H9 (cell line): Measurements from ENCODE around the gene METRNL. TPM values are rescaled to one million over a fixed set of nuclear protein-coding genes. Genes with fewer than 3 reads are reported as not detected.

Source experiments
- DNase-seq: peaks from one replicate; pipeline ENCODE4 v3.0.0-alpha.2; 2017
- H2AFZ ChIP-seq: one replicate; pipeline ENCODE4 v1.6.1; 2013; ENCODE audit warnings: mild to moderate bottlenecking, low read length, control low read depth, moderate library complexity
- H2AK5ac ChIP-seq: 2 replicates; pipeline ENCODE4 v1.6.1; 2013; ENCODE audit warnings: low read length, control low read depth, mixed read lengths; ENCODE audit not compliant: insufficient read length
- H2BK120ac ChIP-seq: one replicate; pipeline ENCODE4 v1.6.1; 2013; ENCODE audit warnings: low read depth, mild to moderate bottlenecking, low read length, control low read depth, inconsistent platforms; ENCODE audit not compliant: poor library complexity, severe bottlenecking
- H2BK12ac ChIP-seq: 2 replicates; pipeline ENCODE4 v1.6.1; 2013; ENCODE audit warnings: low read length, control low read depth, mixed read lengths, low read depth; ENCODE audit not compliant: insufficient read length
- H2BK15ac ChIP-seq: 2 replicates; pipeline ENCODE4 v1.6.1; 2013; ENCODE audit warnings: low read depth, low read length, control low read depth
- H2BK20ac ChIP-seq: one replicate; pipeline ENCODE4 v1.6.1; 2013; ENCODE audit warnings: low read depth, mild to moderate bottlenecking, low read length, control low read depth, inconsistent platforms; ENCODE audit not compliant: poor library complexity, severe bottlenecking
- H2BK5ac ChIP-seq: 2 replicates; pipeline ENCODE4 v1.6.1; 2013; ENCODE audit warnings: low read length, control low read depth, mixed read lengths; ENCODE audit not compliant: insufficient read length
- H3K14ac ChIP-seq: 2 replicates; pipeline ENCODE4 v1.6.1; 2013; ENCODE audit warnings: low read length, control low read depth; ENCODE audit not compliant: insufficient read depth
- H3K18ac ChIP-seq: 2 replicates; pipeline ENCODE4 v1.6.1; 2013; ENCODE audit warnings: low read depth, mild to moderate bottlenecking, mixed read lengths, low read length, control low read depth; ENCODE audit not compliant: insufficient read length
- H3K23ac ChIP-seq: 2 replicates; pipeline ENCODE4 v1.6.1; 2013; ENCODE audit warnings: low read length, control low read depth, mixed read lengths, low read depth; ENCODE audit not compliant: insufficient read length
- H3K23me2 ChIP-seq: 2 replicates; pipeline ENCODE4 v1.6.1; 2013; ENCODE audit warnings: low read depth, mild to moderate bottlenecking, mixed read lengths, low read length, control low read depth; ENCODE audit not compliant: insufficient read length, poor library complexity, severe bottlenecking
- H3K27ac ChIP-seq: 2 replicates; pipeline ENCODE4 v1.5.1; 2013; ENCODE audit warnings: low read length, control low read depth, mixed read lengths, low read depth; ENCODE audit not compliant: insufficient read length
- H3K27me3 ChIP-seq: 2 replicates; pipeline ENCODE4 v1.6.1; 2013; ENCODE audit warnings: low read length, control low read depth, inconsistent platforms; ENCODE audit not compliant: insufficient read depth
- H3K4ac ChIP-seq: 2 replicates; pipeline ENCODE4 v1.6.1; 2013; ENCODE audit warnings: low read depth, mild to moderate bottlenecking, control low read depth, inconsistent platforms, low read length, moderate library complexity
- H3K4me1 ChIP-seq: 2 replicates; pipeline ENCODE4 v1.6.1; 2013; ENCODE audit warnings: low read length, control low read depth, inconsistent platforms; ENCODE audit not compliant: insufficient read depth
- H3K4me2 ChIP-seq: 2 replicates; pipeline ENCODE4 v1.6.1; 2013; ENCODE audit warnings: low read length, control low read depth, mixed read lengths; ENCODE audit not compliant: insufficient read length, insufficient read depth
- H3K56ac ChIP-seq: 2 replicates; pipeline ENCODE4 v1.6.1; 2013; ENCODE audit warnings: low read depth, mild to moderate bottlenecking, mixed read lengths, low read length, control low read depth; ENCODE audit not compliant: insufficient read length
- H3K79me1 ChIP-seq: 2 replicates; pipeline ENCODE4 v1.6.1; 2013; ENCODE audit warnings: low read depth, mild to moderate bottlenecking, moderate library complexity, low read length, control low read depth, inconsistent platforms; ENCODE audit not compliant: insufficient read depth, poor library complexity, severe bottlenecking
- H3K79me2 ChIP-seq: 2 replicates; pipeline ENCODE4 v1.6.1; 2013; ENCODE audit warnings: low read length, control low read depth, inconsistent platforms; ENCODE audit not compliant: insufficient read depth
- H3K9ac ChIP-seq: 2 replicates; pipeline ENCODE4 v1.6.1; 2013; ENCODE audit warnings: low read length, control low read depth, mixed read lengths; ENCODE audit not compliant: insufficient read length; ENCODE audit errors: extremely low read depth
- H3K9me3 ChIP-seq: one replicate; pipeline ENCODE4 v1.6.1; 2013; ENCODE audit warnings: low read depth, low read length, inconsistent platforms; ENCODE audit not compliant: control insufficient read depth
- H3T11ph ChIP-seq: one replicate; pipeline ENCODE4 v1.6.1; 2013; ENCODE audit warnings: mild to moderate bottlenecking, low read length, control low read depth, inconsistent platforms
- H4K20me1 ChIP-seq: one replicate; pipeline ENCODE4 v1.6.1; 2013; ENCODE audit not compliant: control insufficient read depth, insufficient read length, insufficient read depth
- H4K5ac ChIP-seq: 2 replicates; pipeline ENCODE4 v1.6.1; 2013; ENCODE audit warnings: low read depth, mild to moderate bottlenecking, mixed read lengths, low read length, control low read depth; ENCODE audit not compliant: insufficient read length
- H4K8ac ChIP-seq: replicated peaks from 2 replicates; pipeline ENCODE4 v1.6.1; 2013; ENCODE audit warnings: low read length, control low read depth, mixed read lengths, low read depth; ENCODE audit not compliant: insufficient read length
- H4K91ac ChIP-seq: 2 replicates; pipeline ENCODE4 v1.6.1; 2013; ENCODE audit warnings: low read depth, mild to moderate bottlenecking, moderate library complexity, mixed read lengths, low read length, control low read depth; ENCODE audit not compliant: insufficient read length
- H3K27ac Mint-ChIP-seq, 3 experiments: 2 replicates in 2 of 3; 3 replicates in 1 of 3; pipeline ENCODE4 v1.8.0; 2020 to 2021; ENCODE audit warnings: mixed read lengths in 3 of 3, mild to moderate bottlenecking in 1 of 3, moderate library complexity in 1 of 3
- H3K27me3 Mint-ChIP-seq: 2 replicates; pipeline ENCODE4 v1.8.0; 2021; ENCODE audit warnings: low read depth, mild to moderate bottlenecking, moderate library complexity, mixed read lengths
- H3K36me3 Mint-ChIP-seq, 3 experiments: 2 replicates in 2 of 3; 3 replicates in 1 of 3; pipeline ENCODE4 v1.8.0; 2020 to 2021; ENCODE audit warnings: low read depth in 3 of 3, mixed read lengths in 3 of 3; ENCODE audit not compliant: insufficient read depth in 1 of 3
- H3K4me1 Mint-ChIP-seq, 2 experiments: 2 replicates each; pipeline ENCODE4 v1.8.0; 2020; ENCODE audit warnings: mixed read lengths in 2 of 2
- H3K4me3 Mint-ChIP-seq, 2 experiments: 2 replicates in 1 of 2; 3 replicates in 1 of 2; pipeline ENCODE4 v1.8.0; 2020 to 2021; ENCODE audit warnings: mild to moderate bottlenecking in 2 of 2, mixed read lengths in 2 of 2, moderate library complexity in 1 of 2
- H3K9me3 Mint-ChIP-seq, 2 experiments: 2 replicates in 1 of 2; 3 replicates in 1 of 2; pipeline ENCODE4 v1.8.0; 2020; ENCODE audit warnings: mild to moderate bottlenecking in 2 of 2, mixed read lengths in 2 of 2, moderate library complexity in 1 of 2
- CTCF ChIP-seq: fragments of 200-600 bp; sonication (generic); conservative IDR thresholded peaks from 3 replicates; pipeline ENCODE4 v1.8.0; 2021; ENCODE audit warnings: antibody characterized with exemption, mild to moderate bottlenecking
- WGBS: extraction: QIAGEN DNeasy Blood & Tissue Kit; methylation state at CpG from one replicate; pipeline ENCODE4 v1.1.7; 2013; ENCODE audit warnings: missing lambda C conversion rate, low lambda C conversion rate, mixed read lengths; ENCODE audit not compliant: insufficient read length; ENCODE audit errors: extremely low coverage; 5-methylcytosine and 5-hydroxymethylcytosine counted together
- total RNA-seq: library from RNA; stranded (reverse); gene quantifications from 2 replicates; pipeline ENCODE4 v1.2.1, GENCODE V29; 2021

Gene METRNL
- total RNA-seq, 1 experiment from 2014 or later: 21.4 TPM

GRCh38 chr17:83037084-83037873 lies 42.1 kb upstream of the METRNL start:
- Histone ChIP-seq H4K8ac (no peak overlapping the region), H2BK12ac (no peak overlapping the region), H3K4ac (no peak overlapping the region), H3K4me1 (no peaks in the 10 kb centered on the region), H3K9me3 (peaks cover 12% of the 10 kb centered on the region), H3K14ac (no peak overlapping the region; the same call in 1 of the 2 replicates), H2BK20ac (no peak overlapping the region), H2BK120ac (no peak overlapping the region), H3K79me1 (no peaks in the 10 kb centered on the region), H2BK15ac (no peak overlapping the region), H2BK5ac (no peak overlapping the region), H4K20me1 (no peaks in the 10 kb centered on the region), H3K23ac (no peak overlapping the region), H3K27me3 (no peaks in the 10 kb centered on the region), H2AK5ac (no peak overlapping the region), H3K9ac (no peak overlapping the region), H3K56ac (no peak overlapping the region), H3T11ph (no peak overlapping the region), H4K91ac (no peak overlapping the region), H3K4me2 (no peak overlapping the region), H3K23me2 (no peaks in the 10 kb centered on the region), H3K27ac (no peak overlapping the region), H3K18ac (no peak overlapping the region), H3K79me2 (peaks cover 1% of the 10 kb centered on the region; the same call in 1 of the 2 replicates), H4K5ac (no peak overlapping the region), H2AFZ (no peak overlapping the region)
- Mint-ChIP-seq H3K27ac (peak overlapping the region in 1 of 3 experiments; percentile 70; a peak in 2 of 7 replicates), H3K9me3 (peaks cover 20 to 21% of the 10 kb centered on the region in 2 experiments), H3K36me3 (peaks cover 40 to 62% (median 52%) of the 10 kb centered on the region in 3 experiments), H3K4me3 (no peak overlapping the region), H3K27me3 (no peaks in the 10 kb centered on the region), H3K4me1 (no peaks in the 10 kb centered on the region)
- WGBS: no CpG with 5 or more reads among the region's 30 CpGs
- DNase-seq: no peak
- TF ChIP-seq CTCF: no peak
